Liver (tissue), 3 donors: Measurements from ENCODE around the gene TSPAN18.

Experiments
- ATF3 ChIP-seq: IDR thresholded peaks from 2 replicates; pipeline ENCODE4 v1.6.1; 2016; ENCODE audit warnings: antibody characterized with exemption
- CTCF ChIP-seq: fragments of 150-350 bp; IDR thresholded peaks from 2 replicates; pipeline ENCODE4 v1.5.1; 2017; ENCODE audit warnings: improper control_type of control experiment, low read depth, low read length; ENCODE audit not compliant: missing input control
- FOXA1 ChIP-seq: IDR thresholded peaks from 2 replicates; pipeline ENCODE4 v1.6.1; 2016; ENCODE audit warnings: antibody characterized with exemption
- GABPA ChIP-seq, 2 donors: IDR thresholded peaks in 1 of 2; conservative IDR thresholded peaks in 1 of 2; 2 replicates each; pipeline ENCODE4 v1.6.1; 2016; ENCODE audit warnings: antibody characterized with exemption in 2 of 2, mild to moderate bottlenecking in 1 of 2, moderate library complexity in 1 of 2
- HNF4A ChIP-seq, 2 donors: conservative IDR thresholded peaks; 2 replicates each; pipeline ENCODE4 v1.6.1; 2016; ENCODE audit warnings: antibody characterized with exemption in 2 of 2, mild to moderate bottlenecking in 2 of 2
- MAX ChIP-seq: IDR thresholded peaks from 2 replicates; pipeline ENCODE4 v1.6.1; 2016; ENCODE audit warnings: antibody characterized with exemption
- NR2F2 ChIP-seq: IDR thresholded peaks from 2 replicates; pipeline ENCODE4 v1.6.1; 2016; ENCODE audit warnings: antibody characterized with exemption
- RAD21 ChIP-seq, 2 donors: IDR thresholded peaks; 2 replicates each; pipeline ENCODE4 v1.6.1; 2016; ENCODE audit warnings: antibody characterized with exemption in 2 of 2, mild to moderate bottlenecking in 2 of 2
- REST ChIP-seq: IDR thresholded peaks from 2 replicates; pipeline ENCODE4 v1.6.1; 2016; ENCODE audit warnings: antibody characterized with exemption, mild to moderate bottlenecking
- RXRA ChIP-seq, 2 donors: IDR thresholded peaks; 2 replicates each; pipeline ENCODE4 v1.6.1; 2017 to 2018; ENCODE audit warnings: antibody characterized with exemption in 2 of 2, mild to moderate bottlenecking in 1 of 2
- SP1 ChIP-seq: IDR thresholded peaks from 2 replicates; pipeline ENCODE4 v1.6.1; 2018; ENCODE audit warnings: antibody characterized with exemption, mild to moderate bottlenecking
- TAF1 ChIP-seq: conservative IDR thresholded peaks from 2 replicates; pipeline ENCODE4 v1.6.1; 2016; ENCODE audit warnings: antibody characterized with exemption, mild to moderate bottlenecking
- YY1 ChIP-seq: IDR thresholded peaks from 2 replicates; pipeline ENCODE4 v1.6.1; 2016; ENCODE audit warnings: antibody characterized with exemption, mild to moderate bottlenecking
- TF ChIP-seq, protein P1 (sequence below): IDR thresholded peaks from 2 replicates; pipeline ENCODE4 v1.6.1; 2016; ENCODE audit warnings: antibody characterized with exemption
- donor health status: healthy.
- donor health status: healthy.

- TF ChIP-seq, protein P1, sequence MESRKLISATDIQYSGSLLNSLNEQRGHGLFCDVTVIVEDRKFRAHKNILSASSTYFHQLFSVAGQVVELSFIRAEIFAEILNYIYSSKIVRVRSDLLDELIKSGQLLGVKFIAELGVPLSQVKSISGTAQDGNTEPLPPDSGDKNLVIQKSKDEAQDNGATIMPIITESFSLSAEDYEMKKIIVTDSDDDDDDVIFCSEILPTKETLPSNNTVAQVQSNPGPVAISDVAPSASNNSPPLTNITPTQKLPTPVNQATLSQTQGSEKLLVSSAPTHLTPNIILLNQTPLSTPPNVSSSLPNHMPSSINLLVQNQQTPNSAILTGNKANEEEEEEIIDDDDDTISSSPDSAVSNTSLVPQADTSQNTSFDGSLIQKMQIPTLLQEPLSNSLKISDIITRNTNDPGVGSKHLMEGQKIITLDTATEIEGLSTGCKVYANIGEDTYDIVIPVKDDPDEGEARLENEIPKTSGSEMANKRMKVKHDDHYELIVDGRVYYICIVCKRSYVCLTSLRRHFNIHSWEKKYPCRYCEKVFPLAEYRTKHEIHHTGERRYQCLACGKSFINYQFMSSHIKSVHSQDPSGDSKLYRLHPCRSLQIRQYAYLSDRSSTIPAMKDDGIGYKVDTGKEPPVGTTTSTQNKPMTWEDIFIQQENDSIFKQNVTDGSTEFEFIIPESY, result no peak
- peak; percentile 81 for TF ChIP-seq CTCF
- TF ChIP-seq REST, result no peak
- TF ChIP-seq ATF3, result no peak
- no peak for TF ChIP-seq GABPA (IDR thresholded peaks at IDR 0.05 in 1 of 2, conservative IDR thresholded peaks at IDR 0.05 in 1 of 2)
- TF ChIP-seq TAF1, result no peak
- TF ChIP-seq SP1, result no peak
- TF ChIP-seq NR2F2, result no peak
- TF ChIP-seq YY1, result no peak
- no peak for TF ChIP-seq HNF4A (conservative IDR thresholded peaks at IDR 0.05)
- TF ChIP-seq RAD21 (IDR thresholded peaks at IDR 0.05), result peak; percentile 78 to 84
- no peak for TF ChIP-seq FOXA1
- no peak for TF ChIP-seq RXRA (IDR thresholded peaks at IDR 0.05)
- no peak for TF ChIP-seq MAX
Observed at GRCh38 chr11:44911029-44911814, 184.5 kb downstream of the TSPAN18 start.
